ENCODE data around the gene B3GNT4. TPM values are rescaled to one million over a fixed set of nuclear protein-coding genes. Genes with fewer than 3 reads are reported as not detected.

The B3GNT4 gene
- total RNA-seq, 1 experiment from 2014 or later = 0.45 TPM

Other genes starting within 250 kb of the B3GNT4 start
- gene BCL7A, start 181.8 kb upstream of the B3GNT4 start, total RNA-seq (2014; rRNA removed; shearing (Covaris generic)) = 10.6 and 11.2 TPM in 2 replicates
- 29.7 and 49.8 TPM in 2 replicates for gene MLXIP, start 125.0 kb upstream of the B3GNT4 start, total RNA-seq (2014; rRNA removed; shearing (Covaris generic))
- gene IL31, start 29.5 kb upstream of the B3GNT4 start, total RNA-seq (2014; rRNA removed; shearing (Covaris generic)) = not detected in 2 replicates
- gene LRRC43, start 20.6 kb upstream of the B3GNT4 start, total RNA-seq (2014; rRNA removed; shearing (Covaris generic)) = 0.22 TPM in 1 of 2 replicates, not detected in the other
- 58.2 and 60.3 TPM in 2 replicates for gene DIABLO, start 22.3 kb downstream of the B3GNT4 start, total RNA-seq (2014; rRNA removed; shearing (Covaris generic))
- 38.3 and 50.1 TPM in 2 replicates for gene VPS33A, start 62.8 kb downstream of the B3GNT4 start, total RNA-seq (2014; rRNA removed; shearing (Covaris generic))
- 21.7 and 24.8 TPM in 2 replicates for gene CLIP1, start 219.0 kb downstream of the B3GNT4 start, total RNA-seq (2014; rRNA removed; shearing (Covaris generic))

Measured in H7 (cell line).